SK-N-SH treated with all-trans-retinoic acid at 6 μM for 48 hours (cell line): Measurements from ENCODE around the gene RSAD1.

Experiments
- ESRRG ChIP-seq: fragments of 250-450 bp; sonication (Bioruptor Pico); IDR thresholded peaks from 2 replicates; pipeline ENCODE4 v1.6.1; 2021; ENCODE audit warnings: mild to moderate bottlenecking
- PPARA ChIP-seq: fragments of 250-450 bp; sonication (Bioruptor Pico); IDR thresholded peaks from 2 replicates; pipeline ENCODE4 v1.5.0; 2020; ENCODE audit warnings: mild to moderate bottlenecking, borderline replicate concordance
- RARB ChIP-seq: fragments of 250-450 bp; sonication (Bioruptor Pico); IDR thresholded peaks from 2 replicates; pipeline ENCODE4 v1.8.0; 2021; ENCODE audit warnings: mild to moderate bottlenecking, moderate library complexity
- TOX ChIP-seq: fragments of 250-450 bp; sonication (Bioruptor Pico); IDR thresholded peaks from 2 replicates; pipeline ENCODE4 v1.8.0; 2021; ENCODE audit warnings: mild to moderate bottlenecking, moderate library complexity, borderline replicate concordance
- ZC3H10 ChIP-seq: fragments of 250-450 bp; sonication (Bioruptor Pico); IDR thresholded peaks from 2 replicates; pipeline ENCODE4 v1.5.1; 2021; ENCODE audit warnings: mild to moderate bottlenecking, moderate library complexity
- ZFP3 ChIP-seq: fragments of 250-450 bp; sonication (Bioruptor Pico); IDR thresholded peaks from 2 replicates; pipeline ENCODE4 v1.5.0; 2020; ENCODE audit warnings: mild to moderate bottlenecking, moderate library complexity
- ZFP30 ChIP-seq: fragments of 450-650 bp; formaldehyde crosslinking; IDR thresholded peaks from 2 replicates; pipeline ENCODE4 v1.5.0; 2022; ENCODE audit warnings: mild to moderate bottlenecking, moderate library complexity
- ZNF565 ChIP-seq: fragments of 450-650 bp; formaldehyde crosslinking; conservative IDR thresholded peaks from 2 replicates; pipeline ENCODE4 v1.5.0; 2020; ENCODE audit warnings: low read depth, mild to moderate bottlenecking, moderate library complexity
- TF ChIP-seq, protein P1 (sequence below): fragments of 250-450 bp; sonication (Bioruptor Pico); IDR thresholded peaks from 2 replicates; pipeline ENCODE4 v1.5.1; 2020; ENCODE audit warnings: low read depth, mild to moderate bottlenecking, moderate library complexity
- TF ChIP-seq, protein P2 (sequence below): fragments of 250-450 bp; sonication (Bioruptor Pico); IDR thresholded peaks from 2 replicates; pipeline ENCODE4 v1.8.0; 2020; ENCODE audit warnings: mild to moderate bottlenecking, moderate library complexity, borderline replicate concordance
- TF ChIP-seq, protein P3 (sequence below): fragments of 250-450 bp; sonication (Bioruptor Pico); IDR thresholded peaks from 2 replicates; pipeline ENCODE4 v1.5.1; 2021; ENCODE audit warnings: mild to moderate bottlenecking, moderate library complexity
- TF ChIP-seq, protein P4 (sequence below): fragments of 250-450 bp; sonication (Bioruptor Pico); IDR thresholded peaks from 2 replicates; pipeline ENCODE4 v1.5.0; 2020; ENCODE audit warnings: mild to moderate bottlenecking, moderate library complexity

DNA sequence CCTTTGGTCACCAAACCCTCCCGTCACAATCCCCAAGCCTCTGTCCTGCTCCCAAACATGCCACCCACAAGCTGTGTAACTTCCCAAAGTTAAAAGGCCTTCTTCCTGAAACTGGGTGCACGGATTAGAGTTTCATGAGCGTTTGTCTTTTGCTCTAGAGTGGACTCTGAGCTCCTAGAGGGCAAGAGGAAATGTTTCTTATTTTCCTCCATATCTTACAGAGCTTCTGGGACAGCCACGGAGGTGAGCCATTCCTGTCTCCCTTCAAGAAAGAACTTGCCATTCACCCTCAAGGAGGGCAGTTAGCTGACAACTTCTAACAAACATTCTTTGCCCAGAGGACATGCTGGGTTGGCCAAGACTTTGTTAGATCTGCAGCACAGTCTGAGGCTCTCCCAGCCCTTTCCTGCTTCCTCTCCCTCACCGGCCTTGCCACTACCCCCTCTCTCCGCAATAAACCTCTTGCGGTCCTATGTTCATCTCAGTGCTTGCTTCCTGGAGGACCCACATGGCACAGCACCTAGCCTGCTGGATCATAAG, 27.0 kb downstream of the RSAD1 start:
- TF ChIP-seq, protein P1, sequence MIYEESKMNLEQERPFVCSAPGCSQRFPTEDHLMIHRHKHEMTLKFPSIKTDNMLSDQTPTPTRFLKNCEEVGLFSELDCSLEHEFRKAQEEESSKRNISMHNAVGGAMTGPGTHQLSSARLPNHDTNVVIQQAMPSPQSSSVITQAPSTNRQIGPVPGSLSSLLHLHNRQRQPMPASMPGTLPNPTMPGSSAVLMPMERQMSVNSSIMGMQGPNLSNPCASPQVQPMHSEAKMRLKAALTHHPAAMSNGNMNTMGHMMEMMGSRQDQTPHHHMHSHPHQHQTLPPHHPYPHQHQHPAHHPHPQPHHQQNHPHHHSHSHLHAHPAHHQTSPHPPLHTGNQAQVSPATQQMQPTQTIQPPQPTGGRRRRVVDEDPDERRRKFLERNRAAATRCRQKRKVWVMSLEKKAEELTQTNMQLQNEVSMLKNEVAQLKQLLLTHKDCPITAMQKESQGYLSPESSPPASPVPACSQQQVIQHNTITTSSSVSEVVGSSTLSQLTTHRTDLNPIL (CRISPR knock-in tag): no peak
- TF ChIP-seq PPARA (no peak), RARB (CRISPR knock-in tag) (no peak), ZC3H10 (CRISPR knock-in tag) (no peak), ESRRG (CRISPR knock-in tag) (no peak), TOX (CRISPR knock-in tag) (no peak), ZNF565 (no peak), ZFP3 (no peak), ZFP30 (CRISPR knock-in tag) (no peak)
- TF ChIP-seq, protein P2, sequence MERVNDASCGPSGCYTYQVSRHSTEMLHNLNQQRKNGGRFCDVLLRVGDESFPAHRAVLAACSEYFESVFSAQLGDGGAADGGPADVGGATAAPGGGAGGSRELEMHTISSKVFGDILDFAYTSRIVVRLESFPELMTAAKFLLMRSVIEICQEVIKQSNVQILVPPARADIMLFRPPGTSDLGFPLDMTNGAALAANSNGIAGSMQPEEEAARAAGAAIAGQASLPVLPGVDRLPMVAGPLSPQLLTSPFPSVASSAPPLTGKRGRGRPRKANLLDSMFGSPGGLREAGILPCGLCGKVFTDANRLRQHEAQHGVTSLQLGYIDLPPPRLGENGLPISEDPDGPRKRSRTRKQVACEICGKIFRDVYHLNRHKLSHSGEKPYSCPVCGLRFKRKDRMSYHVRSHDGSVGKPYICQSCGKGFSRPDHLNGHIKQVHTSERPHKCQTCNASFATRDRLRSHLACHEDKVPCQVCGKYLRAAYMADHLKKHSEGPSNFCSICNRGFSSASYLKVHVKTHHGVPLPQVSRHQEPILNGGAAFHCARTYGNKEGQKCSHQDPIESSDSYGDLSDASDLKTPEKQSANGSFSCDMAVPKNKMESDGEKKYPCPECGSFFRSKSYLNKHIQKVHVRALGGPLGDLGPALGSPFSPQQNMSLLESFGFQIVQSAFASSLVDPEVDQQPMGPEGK (CRISPR knock-in tag): no peak
- TF ChIP-seq, protein P3, sequence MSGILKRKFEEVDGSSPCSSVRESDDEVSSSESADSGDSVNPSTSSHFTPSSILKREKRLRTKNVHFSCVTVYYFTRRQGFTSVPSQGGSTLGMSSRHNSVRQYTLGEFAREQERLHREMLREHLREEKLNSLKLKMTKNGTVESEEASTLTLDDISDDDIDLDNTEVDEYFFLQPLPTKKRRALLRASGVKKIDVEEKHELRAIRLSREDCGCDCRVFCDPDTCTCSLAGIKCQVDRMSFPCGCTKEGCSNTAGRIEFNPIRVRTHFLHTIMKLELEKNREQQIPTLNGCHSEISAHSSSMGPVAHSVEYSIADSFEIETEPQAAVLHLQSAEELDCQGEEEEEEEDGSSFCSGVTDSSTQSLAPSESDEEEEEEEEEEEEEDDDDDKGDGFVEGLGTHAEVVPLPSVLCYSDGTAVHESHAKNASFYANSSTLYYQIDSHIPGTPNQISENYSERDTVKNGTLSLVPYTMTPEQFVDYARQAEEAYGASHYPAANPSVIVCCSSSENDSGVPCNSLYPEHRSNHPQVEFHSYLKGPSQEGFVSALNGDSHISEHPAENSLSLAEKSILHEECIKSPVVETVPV: no peak
- TF ChIP-seq, protein P4, sequence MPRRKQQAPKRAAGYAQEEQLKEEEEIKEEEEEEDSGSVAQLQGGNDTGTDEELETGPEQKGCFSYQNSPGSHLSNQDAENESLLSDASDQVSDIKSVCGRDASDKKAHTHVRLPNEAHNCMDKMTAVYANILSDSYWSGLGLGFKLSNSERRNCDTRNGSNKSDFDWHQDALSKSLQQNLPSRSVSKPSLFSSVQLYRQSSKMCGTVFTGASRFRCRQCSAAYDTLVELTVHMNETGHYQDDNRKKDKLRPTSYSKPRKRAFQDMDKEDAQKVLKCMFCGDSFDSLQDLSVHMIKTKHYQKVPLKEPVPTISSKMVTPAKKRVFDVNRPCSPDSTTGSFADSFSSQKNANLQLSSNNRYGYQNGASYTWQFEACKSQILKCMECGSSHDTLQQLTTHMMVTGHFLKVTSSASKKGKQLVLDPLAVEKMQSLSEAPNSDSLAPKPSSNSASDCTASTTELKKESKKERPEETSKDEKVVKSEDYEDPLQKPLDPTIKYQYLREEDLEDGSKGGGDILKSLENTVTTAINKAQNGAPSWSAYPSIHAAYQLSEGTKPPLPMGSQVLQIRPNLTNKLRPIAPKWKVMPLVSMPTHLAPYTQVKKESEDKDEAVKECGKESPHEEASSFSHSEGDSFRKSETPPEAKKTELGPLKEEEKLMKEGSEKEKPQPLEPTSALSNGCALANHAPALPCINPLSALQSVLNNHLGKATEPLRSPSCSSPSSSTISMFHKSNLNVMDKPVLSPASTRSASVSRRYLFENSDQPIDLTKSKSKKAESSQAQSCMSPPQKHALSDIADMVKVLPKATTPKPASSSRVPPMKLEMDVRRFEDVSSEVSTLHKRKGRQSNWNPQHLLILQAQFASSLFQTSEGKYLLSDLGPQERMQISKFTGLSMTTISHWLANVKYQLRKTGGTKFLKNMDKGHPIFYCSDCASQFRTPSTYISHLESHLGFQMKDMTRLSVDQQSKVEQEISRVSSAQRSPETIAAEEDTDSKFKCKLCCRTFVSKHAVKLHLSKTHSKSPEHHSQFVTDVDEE (CRISPR knock-in tag): no peak
